Head of caudate nucleus (tissue), 42 donors: ENCODE data around the gene C7orf25.

Experiments used
- DNase-seq, 42 donors: peaks; one replicate each; pipeline versions ENCODE4 v3.0.0 to v3.0.0-alpha.2; 2020 to 2021; ENCODE audit warnings: mixed read lengths in 7 of 42
- intact Hi-C: fragments of 100-400 bp; cut with DNase I; formaldehyde crosslinking; loops from one replicate; pipeline ENCODE4 v1.15.0; 2022

C7orf25 gene

DNA sequence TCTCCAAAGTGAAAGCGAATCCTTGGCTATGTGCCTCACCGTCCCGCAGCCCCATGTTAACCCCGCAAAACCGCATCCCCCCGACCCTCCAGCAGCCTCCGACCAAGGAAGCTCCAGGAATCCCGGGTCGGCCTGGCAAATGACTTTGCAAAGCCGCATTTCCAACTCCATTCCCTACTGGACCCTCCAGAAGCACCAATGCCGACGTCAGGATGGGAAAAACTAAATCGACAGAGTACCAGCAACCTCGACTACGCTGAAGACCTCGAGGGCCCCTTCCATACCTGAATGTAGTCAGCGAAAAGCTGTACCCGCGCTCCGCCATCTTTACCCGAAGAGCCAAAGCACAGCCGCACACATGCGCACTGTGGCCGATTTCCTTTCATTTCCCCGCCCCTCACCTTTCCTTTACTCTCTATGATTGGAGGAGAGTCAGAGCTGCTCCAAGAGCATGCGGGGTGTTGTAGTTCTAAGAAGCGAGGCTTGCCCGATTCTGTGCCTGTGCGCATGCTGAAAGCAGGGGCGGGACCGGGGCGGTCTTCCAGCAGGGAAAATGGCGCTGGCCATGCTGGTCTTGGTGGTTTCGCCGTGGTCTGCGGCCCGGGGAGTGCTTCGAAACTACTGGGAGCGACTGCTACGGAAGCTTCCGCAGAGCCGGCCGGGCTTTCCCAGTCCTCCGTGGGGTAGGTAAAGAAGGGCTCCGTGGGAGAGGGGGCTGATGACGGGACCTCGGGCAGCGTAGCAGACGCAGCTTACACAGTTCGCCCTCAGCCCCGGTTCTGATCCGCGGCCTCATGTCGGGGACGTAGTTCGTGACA, 20.2 kb upstream of the C7orf25 start, which contains the start of the genes MRPL32 and PSMA2:
MRPL32 (plus strand) TSS at position 543 of the 818 bp plus-strand sequence; CDS start at position 554, 11 bp downstream.
PSMA2 (minus strand) TSS at position 341 of the 818 bp plus-strand sequence; CDS start at position 325, 16 bp downstream.
- peak; percentile 91 to 99 (median 96) for DNase-seq
- intact Hi-C loops: no loop called here

DNA sequence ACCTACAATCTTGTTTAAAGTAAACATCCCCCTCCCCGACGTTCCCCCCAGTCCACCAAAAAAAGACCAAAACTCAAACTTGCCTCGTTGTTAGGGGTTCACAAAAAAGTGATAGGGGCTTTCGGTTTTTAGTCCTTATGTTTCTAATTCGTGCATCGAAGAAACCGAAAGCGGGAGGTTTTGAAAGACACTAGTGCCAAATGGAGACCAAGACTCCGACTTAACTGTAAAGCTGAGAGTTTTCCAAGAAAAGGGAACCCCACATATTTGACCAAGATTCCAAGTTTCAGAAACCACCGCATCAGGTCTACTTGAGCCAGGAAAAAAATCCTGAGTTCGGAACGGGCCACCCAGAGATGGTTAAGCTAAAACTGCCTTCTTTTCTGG, 19.6 kb upstream of the C7orf25 start:
- intact Hi-C loops: no loop called here
- no peak for DNase-seq

DNA sequence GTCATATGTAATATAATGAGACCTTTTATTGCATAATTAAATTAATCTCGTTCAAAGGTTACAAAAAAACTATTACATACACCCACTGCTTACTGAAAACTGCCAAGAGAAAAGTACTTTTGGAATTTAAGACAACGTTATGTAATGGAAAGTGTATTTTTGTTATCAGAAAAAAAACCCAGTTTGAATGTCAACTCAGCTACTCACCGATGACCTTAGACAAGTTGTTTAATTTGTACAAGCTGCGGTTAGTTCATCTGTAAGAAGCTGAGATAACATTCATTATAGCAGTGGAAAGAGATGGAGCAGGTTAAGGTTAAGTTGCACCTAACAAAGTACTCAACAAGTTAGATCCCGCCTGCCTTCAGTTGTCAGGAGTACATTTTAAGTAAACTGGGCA, 19.0 kb upstream of the C7orf25 start:
- intact Hi-C loops: no loop called here
- DNase-seq: no peak

DNA sequence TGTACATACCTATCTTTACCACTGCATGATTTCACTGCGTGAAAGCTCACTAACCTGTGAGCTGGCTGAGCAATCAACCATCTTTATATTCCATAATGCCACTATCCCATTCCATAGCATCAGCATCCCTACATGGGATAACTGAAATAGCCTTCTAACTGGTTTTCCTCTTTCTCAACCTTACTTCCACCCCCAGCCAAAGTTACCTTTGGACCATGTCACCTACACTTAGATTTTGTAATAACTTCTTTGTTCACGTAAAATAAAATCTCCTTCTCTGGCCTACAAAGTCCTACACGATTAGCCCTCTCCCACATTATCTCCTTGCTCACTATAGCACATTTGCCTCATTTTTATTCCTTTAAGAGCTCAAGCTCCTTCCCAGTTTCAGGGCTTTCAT, 17.6 kb upstream of the C7orf25 start:
- DNase-seq: no peak
- intact Hi-C loops: no loop called here

DNA sequence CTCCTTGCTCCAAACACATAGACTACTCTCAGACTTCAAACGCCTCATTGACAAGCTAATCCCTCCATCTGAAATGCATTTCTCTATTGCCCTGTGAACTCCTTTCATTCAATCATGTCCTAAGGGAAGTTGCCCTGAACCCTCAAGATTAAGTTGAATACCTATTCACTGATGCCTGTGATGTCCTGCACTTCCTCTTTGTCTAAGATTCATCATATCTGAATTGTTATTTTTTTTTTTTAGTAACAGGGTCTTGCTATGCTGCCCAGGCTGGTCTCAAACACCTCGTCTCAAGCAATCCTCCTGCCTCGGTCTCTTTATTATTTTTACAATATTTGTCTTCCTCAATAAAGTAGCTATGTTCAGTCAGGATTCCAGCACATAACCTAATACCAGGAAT, 16.9 kb upstream of the C7orf25 start:
- intact Hi-C loops: no loop called here
- DNase-seq: no peak

DNA sequence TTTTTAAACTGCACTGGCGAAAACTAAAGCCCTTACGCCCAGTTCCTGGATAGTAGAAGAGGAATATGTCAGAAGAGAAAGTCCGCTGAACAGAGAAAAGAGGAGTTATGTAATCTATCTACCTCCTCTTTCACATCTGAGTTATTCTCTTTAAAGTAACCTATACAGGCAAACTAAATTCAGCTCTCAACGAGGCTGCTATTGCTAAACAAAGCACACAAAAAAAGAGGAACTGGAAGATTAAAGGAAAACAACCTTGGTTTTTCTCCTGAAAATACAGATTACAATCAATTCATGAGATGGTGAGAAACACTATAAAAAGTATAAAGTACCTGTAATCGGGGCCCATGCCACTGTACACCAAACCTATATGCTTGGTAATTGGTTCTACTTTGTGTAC, 14.3 kb upstream of the C7orf25 start:
- intact Hi-C loops: no loop called here
- DNase-seq: no peak

DNA sequence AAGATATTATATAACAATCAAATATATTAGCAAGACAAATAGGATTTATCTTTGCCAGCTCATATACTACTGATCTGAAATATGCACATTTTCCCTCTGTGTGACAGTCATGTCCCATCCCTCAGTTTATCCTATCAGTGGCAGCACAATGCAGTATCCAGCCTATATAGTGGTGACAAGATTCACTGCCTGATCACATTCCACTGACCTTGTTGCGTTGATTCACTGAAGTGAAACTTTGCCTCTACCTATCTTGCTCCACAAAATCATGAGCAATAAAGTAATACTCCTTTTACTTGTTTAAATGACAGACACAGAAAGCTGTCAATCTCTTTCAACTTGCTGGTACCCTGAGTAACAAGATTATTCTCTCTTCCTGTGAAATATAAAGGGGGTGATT, 13.8 kb upstream of the C7orf25 start:
- DNase-seq: no peak
- intact Hi-C loops: no loop called here

DNA sequence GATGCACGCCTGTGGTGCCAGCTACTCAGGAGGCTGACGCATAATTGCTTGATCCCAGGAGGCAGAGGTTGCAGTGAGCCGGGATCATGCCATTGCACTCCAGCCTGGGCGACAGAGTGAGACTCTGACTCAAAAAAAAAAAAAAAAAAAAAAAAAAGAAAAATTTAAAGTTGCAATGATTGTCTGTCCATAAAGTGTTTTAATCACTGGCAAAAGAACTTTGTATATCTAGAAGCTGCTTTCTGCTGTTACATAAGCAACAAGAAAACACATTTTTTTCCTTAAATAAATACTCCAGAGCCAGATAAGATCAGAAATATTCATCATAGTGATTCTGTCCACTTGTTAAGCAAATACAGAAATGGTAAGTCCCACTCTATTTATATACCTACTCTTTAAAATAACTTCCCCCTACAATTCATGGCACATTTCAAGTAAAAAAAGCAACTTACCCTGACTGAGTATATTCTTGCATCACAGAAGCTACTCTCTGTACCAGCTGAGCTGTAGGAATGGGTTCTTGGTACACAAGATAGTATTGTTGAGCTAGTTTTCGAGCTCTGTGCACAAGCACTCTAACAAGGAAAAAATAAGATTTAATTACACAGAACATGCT, 12.5 kb upstream of the C7orf25 start:
- DNase-seq: no peak
- intact Hi-C loops: no loop called here

DNA sequence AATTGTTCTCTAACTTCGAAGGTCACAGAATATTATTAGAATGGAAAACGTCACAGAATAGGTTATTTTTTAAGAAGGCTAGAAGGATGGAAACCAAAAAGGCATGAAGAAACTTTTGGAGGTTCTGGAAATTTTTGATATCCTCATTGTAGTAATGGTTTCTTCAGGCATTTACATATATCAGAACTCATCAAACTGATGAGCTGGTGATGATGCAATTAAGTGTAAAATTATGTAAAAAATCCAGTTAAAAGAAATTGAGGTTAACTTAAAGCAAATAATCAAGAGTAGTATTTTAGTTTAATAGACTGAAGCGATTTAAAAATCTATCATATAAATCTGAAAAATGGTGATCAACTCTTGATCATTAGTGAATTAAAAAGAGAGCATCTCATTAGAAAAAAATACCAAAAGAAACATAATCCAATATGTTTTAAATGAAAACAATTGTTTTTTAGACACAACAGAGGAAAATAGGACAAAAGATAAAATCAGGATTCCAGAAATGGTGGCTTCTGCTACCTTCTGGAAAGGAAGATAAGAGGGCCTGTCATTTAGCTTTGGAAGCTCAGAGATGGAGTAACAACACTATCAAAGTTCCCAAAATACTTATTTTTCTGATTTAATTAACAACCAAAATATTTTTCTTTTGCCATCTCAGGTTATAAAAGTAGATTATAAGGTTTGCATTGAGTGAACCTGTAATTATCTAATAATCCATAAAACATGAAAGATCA, 10.3 kb upstream of the C7orf25 start:
- intact Hi-C loops: no loop called here
- no peak for DNase-seq

DNA sequence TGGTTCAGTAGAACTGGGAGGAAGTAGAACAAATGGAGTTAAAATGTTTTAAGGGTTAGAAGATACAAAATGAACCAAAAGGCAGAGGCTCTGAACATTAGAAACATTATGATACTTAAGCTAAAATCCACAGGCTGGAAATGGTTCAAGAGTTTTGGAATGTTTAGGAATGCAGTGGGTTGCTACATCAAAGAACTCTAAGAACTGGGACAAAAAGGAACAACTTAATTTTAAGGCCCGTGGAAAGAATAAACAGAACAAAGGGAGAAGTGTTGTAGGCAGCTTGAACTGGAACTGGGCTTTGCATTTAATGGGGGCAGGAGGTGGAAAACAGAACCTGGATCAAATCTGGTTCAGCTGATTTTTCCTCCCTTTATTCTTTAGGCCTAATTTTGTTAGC, 3.5 kb upstream of the C7orf25 start:
- intact Hi-C loops: no loop called here

DNA sequence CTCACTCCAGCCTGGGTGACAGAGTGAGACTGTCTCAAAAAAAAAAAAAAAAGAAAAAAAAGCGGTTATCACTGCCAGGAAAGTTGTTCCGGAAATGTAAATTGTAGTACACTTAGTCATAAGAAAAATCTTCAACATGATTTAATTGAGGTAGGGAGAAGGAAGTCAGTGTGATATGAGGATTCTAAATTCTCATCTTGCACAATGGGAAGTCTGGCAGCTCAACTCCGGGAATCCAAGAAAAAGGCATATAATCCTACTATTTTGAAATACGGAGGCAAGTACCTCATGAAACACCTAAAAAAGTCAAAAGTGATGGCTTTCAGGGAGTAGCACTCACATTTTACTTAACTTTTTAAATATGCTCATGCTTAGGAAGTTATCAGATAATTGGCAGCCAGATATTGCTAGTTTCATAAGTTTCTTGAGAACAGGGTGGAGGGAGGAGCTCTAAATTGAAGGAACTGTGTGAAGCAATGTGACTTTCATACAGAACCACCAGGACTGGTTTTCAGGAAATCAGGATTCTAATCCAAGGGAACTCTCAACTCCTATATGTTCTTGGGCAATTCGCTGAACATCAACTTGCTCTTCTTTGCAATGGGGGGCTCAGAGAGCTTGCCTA, 2.7 kb upstream of the C7orf25 start:
- DNase-seq: no peak
- intact Hi-C loops: no loop called here

More for the DNA sequence above, 3.5 kb upstream of the C7orf25 start:
- no peak for DNase-seq

DNA sequence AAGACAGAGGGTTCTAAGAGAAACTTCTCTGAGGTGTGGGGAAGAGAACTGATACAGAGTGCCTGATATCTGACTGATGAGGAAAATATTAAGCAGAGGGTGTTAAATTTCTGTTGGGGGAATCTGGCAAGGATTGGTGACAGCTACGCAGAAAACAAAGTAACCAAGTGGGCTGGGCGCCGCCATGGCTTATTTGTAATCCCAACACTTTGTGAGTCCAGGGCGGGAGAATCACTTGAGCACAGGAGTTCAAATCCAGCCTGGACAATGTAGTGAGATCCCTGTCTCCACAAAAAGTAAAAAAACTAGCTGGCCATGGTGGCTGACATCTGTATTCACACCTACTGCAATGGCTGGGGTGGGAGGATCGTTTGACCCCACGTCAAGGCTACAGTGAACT, 2.1 kb upstream of the C7orf25 start:
- DNase-seq: no peak
- intact Hi-C loops: no loop called here

DNA sequence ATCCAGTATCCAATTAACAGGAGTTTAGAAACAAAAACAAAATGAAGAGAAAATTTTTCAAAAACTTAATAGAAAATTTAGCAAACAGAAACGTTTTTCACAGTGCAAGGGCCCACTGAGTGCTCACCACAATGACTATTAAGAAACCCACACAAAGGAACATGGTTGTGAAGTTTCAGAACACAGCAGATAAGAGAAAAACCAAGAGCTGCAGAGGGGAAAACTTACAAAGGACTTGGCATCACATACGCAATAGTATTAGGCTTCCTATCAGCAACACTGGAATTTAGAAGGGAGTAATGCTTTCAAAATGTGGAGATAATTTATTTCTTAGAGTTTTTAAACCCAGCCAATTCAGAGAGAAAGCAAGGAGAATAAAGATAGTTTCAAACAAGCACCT, 1.7 kb upstream of the C7orf25 start:
- no peak for DNase-seq
- intact Hi-C loops: no loop called here

DNA sequence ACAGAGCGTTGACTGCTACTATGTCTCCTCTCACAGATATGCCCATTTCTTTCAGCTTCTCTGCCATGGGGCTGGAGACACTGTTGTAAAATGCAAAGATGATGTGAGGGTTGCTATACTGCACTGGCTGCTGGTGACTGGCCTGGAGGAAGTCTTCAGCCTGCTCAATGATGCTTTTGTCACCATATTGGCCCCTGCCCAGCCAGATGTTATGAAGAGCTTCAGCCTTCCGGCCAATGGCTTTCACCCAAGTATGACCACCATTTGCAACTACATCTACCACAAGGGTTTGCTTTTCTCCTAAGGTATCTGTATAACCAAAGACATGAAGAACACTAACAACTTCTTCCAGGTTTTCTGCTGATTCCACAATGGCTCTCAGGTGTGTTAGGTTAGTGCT, 1.6 kb downstream of the C7orf25 start:
- DNase-seq: peak in 38 of 42 donors; percentile 36 to 86 (median 62)
- intact Hi-C loops: no loop called here

DNA sequence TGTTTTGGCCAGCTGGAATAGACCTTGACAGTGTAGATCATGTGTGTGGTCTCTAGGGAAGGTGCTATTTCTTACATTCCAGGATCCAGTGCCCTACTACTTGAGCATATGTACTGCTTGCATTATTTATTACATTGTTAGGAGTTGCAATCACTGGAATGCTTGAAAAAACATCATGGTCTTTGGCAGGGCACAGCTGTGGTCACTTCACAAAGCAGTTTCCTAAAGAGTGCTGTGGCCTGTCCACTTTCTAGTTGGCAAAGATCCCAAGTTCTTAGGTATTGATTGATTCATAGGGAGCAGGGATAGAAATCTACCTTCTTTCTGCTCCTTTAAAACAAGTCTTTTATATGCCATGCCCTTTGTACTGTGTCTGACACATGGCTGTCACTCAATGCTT, 4.6 kb downstream of the C7orf25 start:
- intact Hi-C loops: no loop called here
- no peak for DNase-seq

DNA sequence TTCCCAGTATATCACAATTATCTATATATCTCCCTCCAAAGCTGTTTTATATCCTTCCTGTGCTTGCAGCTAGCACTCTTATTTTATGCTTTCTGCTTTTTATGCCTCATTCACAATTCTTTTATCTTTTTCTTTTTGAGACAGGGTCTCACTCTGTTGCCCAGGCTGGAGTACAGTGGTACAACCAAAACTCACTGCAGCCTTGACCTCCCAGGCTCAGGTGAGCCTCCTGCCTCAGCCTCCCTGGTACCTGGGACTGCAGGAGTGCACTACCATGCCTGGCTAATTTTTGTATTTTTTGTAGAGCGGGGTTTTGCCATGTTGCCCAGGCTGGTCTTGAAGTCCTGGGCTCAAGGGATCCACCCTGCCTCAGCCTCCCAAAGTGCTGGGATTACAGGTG, 5.7 kb downstream of the C7orf25 start:
- intact Hi-C loops: no loop called here
- no peak for DNase-seq

DNA sequence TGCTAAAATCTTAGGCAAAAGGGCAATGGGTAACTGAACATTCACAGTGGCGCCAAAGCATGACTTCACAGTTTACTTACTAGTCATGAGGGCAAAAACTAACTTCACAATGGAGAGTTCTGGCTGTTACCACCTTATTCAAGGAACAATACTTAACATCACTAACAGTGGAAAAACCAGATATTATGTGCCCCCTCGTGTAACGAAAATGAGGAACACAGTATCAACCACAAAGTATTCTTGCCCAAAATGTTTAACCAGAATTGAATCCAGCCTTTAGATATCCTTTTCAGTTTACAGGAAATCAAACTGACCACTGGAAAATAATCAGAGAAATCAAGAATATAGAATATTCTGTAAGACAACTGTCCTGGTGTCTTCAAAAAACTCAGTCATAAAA, 9.5 kb downstream of the C7orf25 start:
- intact Hi-C loops: no loop called here
- DNase-seq: no peak

DNA sequence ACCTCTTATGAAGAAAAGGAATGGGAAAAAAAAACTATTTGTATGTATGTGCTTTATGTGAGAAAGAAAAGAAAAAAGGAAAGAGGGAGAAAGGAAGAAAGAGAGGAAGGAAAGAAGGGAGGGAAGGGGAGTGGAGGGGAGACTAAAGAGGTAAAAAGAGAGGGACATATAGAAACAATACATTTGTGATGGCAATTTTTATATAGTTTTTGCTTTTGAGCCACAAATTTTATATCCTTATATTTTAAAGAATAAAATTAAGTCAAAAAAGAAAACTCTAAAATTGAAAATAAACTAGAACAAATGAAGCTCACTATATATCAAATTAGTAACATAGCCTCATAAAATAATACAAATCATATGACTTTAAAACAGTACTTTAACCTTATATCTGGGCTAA, 11.0 kb downstream of the C7orf25 start:
- intact Hi-C loops: no loop called here
- no peak for DNase-seq

DNA sequence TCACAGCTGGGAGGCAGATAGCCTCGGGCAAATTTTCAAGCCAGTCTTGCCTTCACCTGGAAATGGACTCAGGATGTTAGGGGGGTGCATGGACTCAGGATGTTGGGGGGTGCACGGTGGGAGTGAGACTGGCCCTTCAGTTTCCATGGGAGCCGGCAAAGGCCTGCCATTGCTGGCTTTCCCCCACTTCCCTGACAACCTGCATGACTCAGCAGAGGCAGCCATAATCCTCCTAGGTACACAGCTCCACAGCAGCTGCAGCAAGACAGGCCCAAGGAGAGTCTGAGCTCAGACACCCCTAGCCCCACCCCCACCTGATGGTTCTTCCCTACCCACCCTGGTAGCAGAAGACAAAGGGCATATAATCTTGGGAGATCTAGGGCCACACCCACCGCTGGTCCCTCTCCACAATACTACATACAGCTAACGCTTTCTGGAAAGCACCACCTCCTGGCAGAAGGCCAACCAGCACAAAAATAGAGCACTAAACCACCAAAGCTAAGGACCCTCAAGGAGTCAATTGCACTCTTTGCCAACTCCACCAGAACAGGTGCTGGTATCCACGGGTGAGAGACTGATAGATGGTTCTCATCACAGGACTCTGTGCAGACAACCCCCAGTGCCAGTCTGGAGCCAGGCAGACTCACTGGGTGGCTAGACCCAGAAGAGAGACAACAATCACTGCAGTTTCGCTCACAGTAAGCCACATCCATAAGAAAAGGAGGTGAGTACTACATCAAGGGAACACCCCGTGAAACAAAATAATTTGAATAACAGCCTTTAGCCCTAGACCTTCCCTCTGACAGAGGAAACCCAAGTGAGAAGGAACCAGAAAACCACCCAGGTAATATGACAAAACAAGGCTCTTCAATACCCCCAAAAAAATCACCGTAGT, 18.3 kb downstream of the C7orf25 start:
- intact Hi-C loops: no loop called here
- DNase-seq: no peak
